Inferior parietal cortex (tissue), 1 donor: ENCODE data around the gene BCORL1.

Source experiments
- DNase-seq: peaks from one replicate; pipeline ENCODE4 v3.0.0-alpha.2; 2016; ENCODE audit errors: extremely low spot score

The BCORL1 gene

DNA sequence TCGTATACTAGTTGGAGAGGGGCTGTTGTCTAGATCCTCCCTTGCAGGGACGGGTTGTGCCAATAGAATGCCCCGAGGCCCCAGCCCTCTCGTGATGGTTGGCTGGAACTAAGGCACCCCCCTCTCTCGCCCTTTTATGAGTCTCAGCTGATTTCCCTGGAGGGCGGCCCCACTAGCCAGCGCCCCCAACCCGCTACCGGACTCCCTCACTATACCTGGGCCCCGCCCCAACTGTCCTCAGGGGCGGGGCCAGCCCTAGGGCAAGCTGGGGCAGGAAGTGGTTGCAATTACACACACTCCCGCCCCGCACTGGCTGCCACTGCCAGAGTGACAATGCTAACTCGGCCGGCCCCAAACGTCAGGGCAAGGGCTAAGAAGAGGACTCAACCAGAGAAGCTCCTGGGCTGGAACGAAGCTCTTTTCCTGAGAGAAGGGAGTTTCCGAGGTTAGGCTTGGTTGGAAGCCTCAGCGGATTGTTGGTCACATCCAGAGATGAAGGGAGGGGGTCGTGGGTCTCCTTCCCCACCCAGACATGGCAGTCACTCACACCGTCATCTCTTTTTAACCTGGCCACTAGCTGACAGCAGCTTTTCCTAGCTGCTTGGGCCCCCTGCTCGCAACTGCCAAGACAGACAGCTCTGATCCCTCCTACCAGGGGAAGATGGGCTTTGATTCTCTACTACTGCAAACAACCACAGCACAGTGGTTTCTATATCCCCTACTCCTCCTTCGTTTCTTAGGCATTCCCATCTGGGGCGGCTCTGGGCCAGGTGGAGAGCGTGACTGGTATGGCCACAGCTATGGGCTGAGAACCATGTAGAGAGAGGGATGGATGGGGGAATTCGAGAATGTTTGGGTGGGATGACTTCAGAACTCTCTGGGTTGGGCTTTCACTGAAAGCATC, 21.0 kb upstream of the BCORL1 start:
- no peak for DNase-seq

DNA sequence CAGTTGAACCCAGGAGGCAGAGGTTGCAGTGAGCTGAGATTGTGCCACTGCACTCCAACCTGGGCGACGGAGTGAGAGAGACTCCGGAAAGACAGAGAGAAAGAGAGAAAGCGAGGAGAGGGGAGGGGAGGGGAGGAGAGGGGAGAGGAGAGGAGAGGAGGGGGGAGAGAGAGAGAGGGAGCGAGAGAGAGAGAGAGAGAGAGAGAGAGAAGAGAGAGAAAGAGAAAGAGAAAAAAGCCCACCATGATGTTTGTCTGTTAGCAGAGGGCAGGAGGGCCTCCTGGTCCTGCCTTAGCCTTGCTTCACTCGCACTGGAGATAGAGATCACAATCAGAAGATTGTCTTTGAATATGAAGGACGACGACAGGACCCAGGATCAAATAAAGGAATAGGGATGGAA, 18.7 kb upstream of the BCORL1 start:
- DNase-seq: no peak

DNA sequence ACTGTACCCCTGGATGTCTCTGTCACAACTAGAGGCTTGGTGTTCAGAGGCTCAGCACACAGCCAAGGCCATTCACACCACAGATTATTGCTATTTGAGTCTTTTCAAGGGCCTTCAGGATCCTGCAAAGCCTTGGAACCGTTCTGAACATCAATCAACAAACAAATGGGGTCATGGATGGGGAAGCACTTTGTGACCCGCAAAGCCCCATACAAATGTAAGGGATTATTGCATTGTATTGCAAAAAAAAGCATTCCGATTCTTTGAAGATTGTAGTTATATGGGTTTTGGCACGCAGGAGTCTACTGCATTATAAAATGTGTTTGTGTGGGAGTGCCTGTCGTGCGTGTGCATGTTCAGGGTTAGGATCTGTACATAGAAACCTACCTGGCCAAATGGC, 17.3 kb upstream of the BCORL1 start:
- no peak for DNase-seq

DNA sequence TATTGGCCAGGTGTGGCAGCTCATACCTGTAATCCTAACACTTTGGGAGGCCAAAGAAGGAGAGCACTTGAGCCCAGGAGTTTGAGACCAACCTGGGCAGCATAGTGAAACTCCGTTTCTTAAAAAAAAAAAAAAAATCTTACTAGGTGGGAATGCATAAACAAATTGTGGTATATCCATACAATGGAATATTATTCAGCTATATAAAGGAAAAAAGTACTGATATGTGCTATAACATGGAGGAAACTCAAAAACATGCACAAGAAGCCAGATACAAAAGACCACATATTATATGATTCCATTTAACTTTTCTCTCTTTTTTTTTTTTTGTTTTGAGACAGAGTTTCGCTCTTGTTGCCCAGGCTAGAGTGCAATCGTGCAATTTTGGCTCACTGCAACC, 13.5 kb upstream of the BCORL1 start:
- no peak for DNase-seq

DNA sequence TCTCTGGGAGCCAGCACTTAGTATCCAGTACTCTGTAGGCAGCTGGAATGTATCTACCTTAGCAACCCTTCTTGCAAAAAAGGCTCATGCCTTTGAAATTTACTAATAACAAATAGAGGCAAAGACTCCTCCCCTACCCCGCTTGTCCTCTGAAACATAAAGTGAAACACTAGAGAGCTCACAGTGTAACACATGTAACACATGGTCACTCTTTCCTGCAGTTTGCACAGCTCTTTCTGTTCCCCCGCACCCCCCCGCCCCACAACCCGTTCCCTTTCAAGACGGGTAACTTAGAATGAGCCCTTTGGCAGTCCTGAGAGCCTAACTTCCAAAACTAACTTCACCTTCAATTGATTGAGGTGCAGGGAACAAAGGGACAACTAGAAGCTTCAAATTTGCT, 6.0 kb upstream of the BCORL1 start:
- no peak for DNase-seq

DNA sequence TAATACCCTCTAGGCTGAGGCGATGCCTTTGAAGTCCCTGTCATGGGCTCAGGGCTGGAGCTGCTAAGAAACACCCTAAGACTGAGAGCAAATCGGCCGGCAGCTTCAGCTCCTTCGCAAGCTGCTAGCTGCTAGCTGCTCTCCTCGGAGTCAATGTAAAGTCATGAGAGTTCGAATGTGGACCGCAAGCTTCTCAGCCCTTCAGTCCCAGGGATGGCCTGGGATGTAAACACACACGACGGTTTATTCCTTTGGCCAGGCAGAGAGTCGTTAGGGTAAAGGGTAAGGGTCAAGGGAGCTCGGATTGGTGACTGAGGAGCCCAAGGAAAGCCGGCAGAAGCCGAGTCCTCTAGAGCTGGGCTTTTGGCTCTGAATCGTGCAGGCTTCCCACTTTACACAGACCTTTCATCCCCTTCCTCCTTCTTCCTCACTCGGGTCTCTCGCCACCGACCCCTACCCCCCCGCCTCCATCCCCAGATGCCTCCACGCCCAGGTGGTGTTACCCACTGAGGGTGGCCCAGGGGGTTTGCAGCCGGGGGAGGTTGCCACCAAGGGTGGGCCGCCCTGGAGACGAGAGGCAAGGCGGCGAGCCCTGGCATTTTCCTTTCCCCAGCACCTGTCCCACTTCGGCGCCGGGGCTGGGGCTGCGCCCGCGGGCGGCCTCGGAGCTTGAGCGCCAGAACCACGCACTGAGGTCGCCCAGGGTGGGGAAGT, 3.1 kb upstream of the BCORL1 start:
- DNase-seq: no peak

DNA sequence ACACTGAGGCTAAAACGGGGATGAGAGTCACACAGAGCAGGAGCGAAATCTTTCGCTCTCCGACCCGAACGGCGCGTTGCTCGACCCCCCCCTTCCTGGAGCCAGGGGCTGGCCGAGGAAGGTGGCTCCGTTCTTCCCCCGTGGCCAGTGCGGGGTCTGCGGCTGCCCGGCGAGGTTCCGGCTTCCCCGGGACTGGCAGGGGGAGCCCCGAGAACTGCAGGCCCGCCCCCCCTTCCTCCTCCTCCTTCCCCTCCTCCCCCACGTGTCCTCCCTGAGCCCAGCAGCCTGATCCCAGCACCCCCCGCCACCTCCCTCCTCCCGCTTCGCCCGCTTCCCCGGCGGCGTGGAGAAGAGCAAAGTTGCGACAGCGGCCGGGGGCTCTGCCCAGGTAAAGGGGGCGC, 2.4 kb upstream of the BCORL1 start:
- DNase-seq: no peak

DNA sequence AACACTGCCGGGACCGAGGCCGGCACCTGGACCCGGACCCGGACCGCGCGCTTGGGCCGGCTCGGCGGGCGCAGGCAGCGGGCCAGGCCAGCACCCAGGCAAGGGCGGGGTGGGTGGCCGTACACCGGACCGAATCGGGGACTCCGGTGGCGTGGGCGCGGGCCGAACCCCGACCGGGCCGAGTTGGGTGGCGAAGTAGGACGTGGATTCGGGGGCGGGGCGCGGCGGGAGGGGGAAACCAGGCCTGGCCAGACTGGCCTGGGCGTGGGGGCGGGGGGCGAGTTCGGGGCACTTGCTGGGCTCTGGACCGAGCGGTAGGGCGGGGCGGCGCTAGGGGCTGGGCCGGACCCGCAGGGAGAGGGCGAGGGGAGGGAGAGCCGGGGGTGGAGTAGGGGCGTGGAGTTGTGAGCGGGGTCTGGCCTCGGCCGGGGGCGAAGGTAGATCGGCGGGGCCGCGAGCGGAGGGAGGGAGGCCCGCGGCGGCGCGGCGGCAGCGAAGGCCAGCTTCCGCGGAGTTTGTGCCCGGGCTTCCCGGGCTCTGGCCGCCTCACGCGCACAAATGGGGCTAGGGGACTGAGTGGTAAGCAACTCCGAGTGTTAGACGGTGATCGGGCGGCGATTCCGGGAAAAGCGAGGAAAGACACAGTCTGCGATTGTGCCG, 1.8 kb upstream of the BCORL1 start:
- no peak for DNase-seq

DNA sequence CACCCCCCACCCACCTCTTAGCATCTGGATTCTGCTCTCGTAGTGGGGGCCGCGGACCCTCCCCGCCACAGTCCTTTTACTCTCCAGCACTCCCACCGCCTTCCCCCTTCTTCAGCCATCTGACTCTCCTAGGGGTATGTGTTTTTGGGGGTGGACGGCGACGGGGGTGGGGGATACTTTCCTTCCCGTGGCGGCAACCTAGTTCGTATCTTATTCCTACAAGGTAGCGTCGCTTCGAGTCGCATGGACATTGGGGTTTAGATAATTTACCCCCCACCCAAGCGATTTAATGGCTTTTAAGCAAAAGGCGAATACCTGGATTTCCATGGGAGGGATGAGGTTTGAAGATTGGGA, 1.3 kb upstream of the BCORL1 start:
- no peak for DNase-seq

DNA sequence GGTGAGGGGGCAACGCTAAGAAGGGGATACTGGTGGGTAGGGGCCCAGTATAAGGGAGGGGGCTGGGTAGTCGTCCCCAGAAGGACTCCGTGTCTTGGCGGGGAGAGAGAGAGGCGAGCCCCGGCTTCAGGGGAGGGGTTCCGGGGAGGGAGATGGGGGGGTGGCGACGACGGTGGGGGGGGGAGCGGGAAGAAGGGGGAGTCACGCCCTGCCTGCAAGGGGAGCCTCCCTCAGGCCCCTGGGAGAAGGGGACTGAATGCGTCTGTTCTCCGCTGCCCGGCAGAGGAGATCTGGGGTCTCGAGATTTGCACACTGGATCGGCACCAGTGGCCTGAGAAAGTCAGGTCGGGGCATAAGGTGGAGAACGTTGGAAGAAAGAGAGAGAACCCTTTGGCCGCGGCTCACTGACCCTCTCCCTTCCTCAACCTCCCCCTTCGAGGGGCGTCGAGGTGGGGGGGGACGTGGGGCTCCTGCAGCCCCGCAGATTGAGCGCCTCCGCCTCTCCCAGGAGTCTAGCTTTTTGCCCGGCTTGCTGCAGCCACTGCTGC, 609 bp upstream of the BCORL1 start:
- no peak for DNase-seq

DNA sequence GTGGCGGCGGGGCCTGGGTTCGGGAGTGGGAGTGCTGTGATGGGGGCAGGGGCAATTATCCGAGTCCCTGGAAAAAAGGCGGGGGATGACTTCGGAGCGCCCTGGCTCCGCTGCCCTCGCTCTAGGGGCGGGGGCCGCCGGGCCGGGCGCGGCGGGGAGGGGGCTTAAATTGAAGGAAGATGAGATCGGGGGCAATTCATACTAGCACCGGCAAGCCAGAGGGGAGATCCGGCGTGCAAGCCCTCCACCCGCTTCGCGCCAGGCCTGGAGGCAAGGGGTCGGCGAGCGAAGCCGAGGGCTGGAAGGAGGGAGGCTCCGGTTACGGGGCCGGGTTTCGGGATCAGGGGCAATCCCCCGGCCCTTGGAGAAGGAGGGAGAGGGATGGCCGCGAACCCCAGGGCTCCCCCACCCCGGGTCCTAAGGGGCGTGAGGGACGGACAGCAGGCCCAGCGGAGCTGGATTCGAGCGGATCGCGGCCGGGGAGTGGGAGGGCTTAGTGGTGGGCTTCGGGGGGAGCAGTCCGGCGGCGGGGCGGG, 1.2 kb downstream of the BCORL1 start:
- no peak for DNase-seq

DNA sequence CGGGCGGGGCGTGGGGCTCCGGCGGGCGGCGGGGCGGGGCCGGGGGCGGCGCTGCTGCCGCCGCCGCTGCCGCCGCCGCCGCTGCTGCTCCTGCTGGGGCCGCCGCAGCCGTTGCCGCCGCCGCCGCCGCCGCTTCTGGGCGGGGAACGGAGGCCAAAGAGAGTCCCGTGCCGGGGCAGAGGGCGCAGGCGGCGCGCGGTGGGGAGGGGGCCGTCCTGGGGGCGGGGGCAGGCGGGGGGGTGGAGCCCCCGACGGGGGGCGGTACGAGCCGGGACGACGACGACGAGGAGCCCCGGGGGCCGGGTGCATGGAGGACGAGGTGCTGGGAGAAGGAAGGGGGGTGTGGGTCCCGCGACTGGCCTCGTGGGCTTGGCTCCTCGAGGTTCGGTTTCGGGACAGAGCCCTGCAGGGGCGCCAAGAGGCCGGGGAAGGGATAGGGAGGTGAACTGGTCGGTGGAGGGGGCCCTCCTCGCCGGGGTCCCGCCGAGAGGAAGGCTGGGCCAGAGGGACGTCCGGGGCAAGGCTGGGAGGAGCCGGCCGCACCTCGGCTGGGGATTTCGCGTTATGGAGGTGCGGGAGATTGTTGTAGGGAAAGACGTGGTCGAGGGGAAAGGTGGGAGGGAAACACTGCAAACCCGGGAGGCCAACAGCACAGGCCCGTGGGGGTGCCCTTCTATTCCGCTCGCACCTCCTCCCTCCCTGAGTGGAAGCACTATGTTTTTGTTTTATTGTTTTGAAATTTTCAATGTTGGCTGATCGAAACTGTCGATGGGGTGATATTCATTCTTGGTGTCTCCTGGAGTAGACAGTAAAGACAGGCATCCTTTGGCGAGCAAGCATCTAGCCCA, 1.9 kb downstream of the BCORL1 start:
- no peak for DNase-seq

DNA sequence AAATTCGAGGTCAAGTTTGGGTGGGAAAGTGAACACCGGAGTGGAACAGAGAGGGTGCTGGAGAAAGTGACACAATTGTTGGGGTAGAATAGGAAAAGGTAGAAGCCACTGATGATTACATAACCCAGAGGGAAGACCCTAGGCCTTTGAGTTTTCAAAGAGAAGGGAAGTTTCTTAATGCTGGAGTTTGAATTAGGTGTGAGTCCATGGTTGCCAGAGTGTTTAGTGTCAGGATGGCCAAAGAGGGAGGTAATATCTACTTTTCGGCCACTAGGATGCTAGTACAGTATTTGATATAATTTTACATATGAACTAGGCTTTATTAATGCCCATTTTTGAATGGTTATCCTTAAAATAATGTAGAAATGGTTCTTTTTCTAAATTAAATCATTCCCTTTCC, 5.4 kb downstream of the BCORL1 start:
- no peak for DNase-seq

DNA sequence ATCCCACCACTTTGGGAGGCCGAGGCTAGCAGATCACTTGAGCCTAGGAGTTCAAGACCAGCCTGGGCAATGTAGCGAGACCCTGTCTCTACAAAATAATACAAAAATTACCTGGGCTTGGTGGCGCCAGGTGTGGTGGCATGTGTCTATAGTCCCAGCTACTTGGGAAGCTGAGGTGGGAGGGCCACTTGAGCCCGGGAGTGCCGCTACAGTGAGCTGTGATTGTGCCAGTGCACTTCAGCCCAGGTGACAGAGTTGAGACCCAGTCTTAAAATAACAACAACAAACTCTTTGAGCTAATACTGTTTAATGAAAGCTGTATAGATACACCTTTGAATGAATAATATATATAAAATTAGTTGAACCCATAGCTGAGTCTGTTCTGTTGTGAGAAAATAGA, 9.7 kb downstream of the BCORL1 start:
- DNase-seq: no peak

DNA sequence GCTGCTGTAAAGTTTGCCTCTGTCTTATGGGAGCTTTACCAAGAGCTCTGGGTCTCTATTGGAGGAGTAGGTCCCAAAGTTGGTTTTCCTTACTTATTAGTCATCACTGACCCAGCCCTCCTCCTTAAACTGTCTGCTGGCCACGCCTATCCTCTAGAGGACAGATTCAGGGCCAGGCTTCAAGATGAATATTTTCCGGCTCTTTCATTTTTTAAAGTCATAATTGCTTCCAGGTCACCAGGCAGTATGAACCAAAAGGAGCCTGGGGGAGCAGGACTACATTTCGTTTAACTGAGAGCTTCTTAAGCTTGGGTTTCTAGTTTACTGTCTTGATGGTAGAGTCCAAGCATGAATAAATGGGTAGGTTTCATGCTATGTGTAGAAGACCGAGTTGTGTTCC, 13.7 kb downstream of the BCORL1 start:
- DNase-seq: no peak

DNA sequence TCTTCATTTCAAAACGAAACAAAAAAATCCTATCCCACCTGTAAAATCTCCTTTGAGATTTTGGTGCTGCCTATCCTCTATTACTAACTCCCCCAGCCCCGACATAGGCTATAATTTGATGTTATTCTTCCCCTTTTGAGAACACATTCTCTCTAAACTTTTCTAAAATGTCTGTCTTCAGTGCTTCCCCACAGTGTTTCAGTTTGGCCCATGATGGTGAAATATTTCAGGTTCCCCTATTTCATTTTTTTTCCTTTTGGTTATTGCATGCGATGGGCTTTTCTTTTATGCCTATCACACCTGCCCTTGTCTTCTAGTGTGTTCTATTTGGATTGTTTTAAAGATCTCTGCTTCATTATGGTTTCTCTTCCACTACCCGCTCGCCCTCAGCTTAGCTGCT, 14.7 kb downstream of the BCORL1 start:
- no peak for DNase-seq

DNA sequence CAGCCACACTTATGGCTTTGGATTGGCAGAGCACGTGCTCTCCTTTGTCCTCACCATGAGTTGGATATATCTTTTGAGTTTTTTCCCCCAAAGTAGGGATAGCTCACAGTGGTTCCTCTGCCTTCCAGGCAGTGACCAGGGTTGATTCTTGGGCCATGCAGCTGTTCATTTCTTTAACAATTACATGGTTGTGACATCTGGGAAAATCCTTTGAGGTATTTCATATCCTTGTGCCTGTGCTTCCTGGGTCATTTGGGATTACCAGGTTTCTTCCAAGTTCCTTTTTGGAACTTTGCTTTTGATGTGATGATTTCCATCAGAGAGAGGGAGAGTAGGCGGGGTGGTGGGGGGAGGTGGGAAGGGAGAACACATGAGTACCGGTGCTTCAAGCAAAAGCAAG, 15.6 kb downstream of the BCORL1 start:
- no peak for DNase-seq

DNA sequence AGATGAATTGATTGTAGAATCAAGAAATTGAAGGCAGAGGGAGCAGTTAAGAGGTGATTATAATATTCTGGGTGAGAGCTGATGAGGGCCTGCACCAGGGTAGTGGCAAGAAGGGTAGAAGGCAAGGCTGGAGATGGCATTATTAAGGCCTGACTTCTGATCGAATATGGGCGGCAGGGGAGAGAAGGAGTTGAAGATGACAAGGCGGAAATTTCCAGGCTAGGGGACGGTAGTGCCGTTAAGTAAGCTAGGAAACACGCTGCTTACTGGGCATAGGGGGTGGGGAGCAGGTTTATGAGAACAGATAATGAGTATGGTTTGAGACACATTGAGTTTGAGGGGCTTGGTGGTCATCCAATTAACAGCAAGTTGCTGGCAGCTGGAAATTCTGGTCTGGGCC, 19.5 kb downstream of the BCORL1 start:
- no peak for DNase-seq

DNA sequence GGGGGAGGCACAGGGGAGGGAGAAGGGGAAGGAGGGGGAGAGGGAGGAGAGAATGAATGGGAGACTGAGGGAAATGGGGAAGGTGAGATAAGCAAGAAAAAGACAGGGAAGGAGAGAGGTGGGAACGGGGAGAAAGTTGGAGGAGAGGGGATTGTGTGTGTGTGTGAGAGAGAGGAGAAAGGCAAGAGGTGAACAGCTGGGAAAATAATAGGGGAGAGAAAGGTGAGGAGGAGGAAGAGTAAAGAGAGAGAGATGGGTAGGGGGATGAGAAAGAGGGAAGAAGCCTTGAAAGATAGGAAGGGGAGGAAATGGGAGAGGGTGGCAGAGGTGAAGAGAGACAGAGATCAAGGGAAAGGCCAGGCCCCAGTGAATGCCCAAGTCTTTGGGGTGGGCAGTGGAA, 20.1 kb downstream of the BCORL1 start:
- DNase-seq: no peak

DNA sequence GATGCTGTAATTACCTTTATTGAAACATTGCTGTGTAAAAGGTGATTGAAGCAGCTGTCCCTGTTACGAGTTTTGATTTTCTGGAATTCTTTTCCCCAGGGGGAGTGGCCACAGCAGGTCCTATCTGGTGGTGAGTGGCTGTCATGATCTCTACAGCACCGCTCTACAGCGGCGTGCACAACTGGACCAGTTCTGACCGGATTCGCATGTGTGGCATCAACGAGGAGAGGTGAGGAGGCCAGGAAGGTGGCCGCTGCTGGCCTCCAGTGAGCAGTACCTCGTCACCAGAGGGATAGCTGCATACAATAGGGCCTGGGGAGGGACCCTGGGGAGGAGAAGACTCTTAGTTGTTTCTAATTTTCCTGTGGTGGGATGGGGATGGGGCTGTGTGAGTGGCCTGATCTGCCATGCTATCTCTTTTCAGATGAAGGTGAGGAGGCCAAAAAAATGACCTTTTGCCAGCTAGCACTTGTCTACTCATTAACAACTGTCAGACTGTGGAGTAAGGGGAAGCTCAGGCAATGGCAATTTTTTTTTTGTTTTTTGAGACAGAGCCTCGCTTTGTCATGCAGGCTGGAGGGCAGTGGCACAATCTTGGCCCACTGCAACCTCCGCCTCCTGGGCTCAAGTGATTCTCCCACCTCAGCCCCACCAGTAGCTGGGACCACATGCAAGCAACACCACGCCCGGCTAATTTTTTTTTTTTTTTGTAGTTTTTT, 22.8 kb downstream of the BCORL1 start:
- no peak for DNase-seq
